NAMALWA (cell line): ENCODE measurements around the gene CELF2.
"Not testable (repeated sequence)": the region's sequence is repeated elsewhere in the genome, so short reads cannot be mapped to it uniquely, and the experiment has no call there.

ENCODE experiments used
- DNase-seq: peaks from one replicate; pipeline ENCODE4 v3.0.0-alpha.2; 2015; ENCODE audit warnings: low spot score

CELF2 gene

DNA sequence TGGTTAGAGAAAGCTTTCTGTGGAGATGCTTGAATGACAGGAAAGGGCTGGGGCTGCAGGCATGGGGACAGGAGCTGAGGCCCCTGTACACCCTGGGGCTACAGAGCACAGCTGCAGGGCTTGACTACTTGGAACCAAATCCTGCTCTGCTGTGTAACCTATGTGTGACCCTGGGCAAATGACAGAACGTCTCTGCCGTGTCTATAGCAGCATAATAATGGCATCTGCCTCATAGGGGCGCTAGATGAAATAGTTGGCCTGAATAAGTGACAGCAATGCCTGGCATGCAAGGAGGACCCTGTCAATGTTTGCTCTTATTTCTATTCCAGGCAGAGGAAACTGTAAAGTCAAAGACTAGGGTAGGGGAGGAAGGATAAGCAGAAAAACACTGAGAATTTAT is 339.8 kb downstream of the CELF2 start:
- DNase-seq = no peak

DNA sequence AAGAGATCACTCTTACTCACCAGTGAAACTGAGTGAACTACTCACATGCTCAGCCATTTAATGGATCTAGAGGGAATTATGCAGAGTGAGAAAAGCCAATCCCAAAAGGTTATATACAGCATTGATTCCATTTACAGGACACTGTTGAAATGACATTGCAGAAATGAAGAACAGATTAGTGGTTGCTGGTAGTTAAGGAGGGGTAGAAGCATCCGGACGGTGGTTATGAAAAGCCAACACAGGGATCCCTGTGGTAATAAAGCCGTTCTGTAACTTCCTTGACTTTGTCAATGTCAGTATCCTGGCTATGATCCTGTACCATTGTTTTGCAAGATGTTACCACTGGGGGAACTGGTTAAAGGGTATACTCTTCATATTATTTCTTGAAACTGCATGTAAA is 340.3 kb downstream of the CELF2 start:
- DNase-seq = no peak

DNA sequence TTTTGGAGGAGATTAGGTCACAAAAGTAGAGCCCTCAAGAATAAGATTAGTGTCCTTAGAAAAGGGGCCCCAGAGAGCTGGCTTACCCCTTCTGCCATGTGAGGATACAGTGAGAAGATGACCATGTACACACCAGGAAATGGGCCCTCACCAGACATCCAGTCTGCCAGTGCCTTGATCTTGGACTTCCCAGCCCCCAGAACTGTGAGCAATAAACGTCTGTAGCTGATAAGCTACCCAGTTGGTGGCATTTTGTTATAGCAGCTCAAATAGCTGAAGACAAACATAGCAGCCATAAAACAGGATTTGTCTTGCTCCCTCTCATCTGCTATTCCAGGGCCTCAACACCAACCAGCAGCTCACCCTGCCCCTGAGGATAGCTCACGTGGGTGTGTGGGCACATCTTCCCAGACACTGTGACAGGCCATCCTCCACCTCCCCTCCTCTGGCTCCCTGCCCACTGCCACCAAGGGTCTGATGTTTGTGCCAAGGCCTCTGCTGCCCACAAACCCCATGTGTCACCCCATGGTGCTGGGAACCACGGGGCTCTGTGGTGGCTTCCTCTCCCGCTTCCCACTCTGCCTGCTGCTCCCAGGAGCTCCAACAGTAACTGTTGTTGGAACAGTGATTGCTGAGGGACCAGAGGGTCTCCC is 341.4 kb downstream of the CELF2 start:
- DNase-seq = no peak

DNA sequence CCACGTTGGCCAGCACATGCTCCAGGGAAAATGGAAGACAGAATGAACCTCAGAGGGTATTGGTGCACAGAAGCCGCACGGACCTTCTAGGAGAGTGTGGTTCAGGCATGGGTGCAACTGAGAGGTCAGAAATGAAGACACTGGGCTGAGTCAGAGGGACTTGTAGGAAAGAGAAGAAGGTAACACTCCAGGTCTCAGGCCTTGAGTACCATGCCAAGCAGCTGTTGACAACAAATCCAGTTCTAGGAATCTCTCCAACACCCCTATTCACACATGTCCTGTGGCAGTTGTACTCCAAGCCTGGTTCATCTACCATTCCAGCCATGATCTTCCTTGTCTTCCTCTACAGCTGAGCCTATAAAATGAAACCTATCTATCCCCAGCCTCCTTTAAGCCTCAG is 342.2 kb downstream of the CELF2 start:
- no peak for DNase-seq

DNA sequence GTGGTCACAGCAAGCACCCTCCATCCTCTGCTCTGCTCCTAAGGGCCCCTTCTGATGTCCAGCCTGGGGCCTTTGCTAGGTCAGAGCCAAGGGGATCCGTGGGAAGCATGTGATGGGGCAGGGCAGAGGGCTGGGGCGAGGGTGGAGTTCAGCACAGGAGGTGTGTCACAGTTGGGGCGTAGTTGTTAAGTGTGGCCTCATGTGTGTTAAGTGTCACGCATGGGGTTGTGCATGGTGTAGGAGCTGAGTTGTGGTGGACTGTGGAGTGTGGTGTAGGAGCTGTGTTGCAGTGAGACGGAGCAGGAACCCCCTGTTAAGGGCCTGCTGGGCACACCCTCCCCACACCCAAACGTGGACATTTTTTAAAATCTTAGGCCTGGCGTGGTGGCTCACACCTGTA is 345.8 kb downstream of the CELF2 start:
- no peak for DNase-seq

DNA sequence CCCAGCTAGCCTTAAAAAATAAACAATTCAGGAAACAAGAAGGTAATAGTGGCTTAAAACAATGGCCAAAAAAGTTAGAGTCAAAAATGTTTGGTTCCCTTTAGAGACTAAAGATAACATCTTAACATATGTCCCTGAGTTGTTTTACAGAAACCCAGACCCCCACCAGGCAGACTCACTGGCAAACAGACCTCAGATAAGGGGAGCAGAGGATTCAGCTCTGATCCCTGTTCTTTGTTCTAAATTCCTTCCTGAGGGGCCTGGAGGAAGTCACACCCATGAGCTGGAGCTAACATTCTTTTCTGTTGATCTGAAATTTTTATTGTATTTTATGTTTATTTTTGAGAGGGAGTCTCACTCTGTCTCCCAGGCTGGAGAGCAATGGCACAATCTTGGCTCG is 346.6 kb downstream of the CELF2 start:
- DNase-seq = no peak

DNA sequence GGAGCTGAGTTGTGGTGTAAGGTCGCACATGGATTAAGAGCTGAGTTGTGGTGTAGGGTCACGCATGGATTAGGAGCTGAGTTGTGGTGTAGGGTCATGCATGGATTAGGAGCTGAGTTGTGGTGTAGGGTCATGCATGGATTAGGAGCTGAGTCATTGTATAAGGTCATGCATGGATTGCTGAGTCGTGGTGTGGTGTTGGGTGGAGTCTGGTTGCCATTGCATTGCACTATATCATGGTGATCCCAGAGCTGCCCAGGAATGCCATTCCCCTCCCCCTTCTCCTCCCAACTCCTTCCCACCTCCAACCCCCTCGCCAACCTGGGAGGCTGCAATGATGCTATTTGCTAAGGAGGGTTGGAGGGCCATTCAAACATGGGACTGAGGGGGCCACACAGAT is 349.2 kb downstream of the CELF2 start:
- DNase-seq = not testable (repeated sequence)

DNA sequence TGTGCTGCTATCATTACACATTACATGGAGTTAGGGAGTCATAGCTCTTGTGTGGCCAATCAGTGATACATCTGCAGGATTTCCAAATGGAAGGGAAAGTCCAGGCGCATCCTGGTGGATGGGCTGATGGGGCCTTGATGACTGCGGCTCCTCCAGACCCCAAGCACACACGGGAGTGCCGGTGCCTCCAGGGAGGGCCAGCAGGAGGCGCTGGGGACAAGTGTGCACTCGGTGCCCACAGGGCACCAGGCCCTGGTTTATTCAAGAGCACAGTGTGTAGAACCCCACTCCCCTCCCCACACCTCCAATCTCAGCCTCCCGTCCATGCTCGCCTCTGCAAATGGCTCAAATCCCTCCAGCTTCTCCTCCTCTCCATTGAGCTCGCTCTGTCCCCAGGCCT is 349.8 kb downstream of the CELF2 start:
- DNase-seq = no peak

DNA sequence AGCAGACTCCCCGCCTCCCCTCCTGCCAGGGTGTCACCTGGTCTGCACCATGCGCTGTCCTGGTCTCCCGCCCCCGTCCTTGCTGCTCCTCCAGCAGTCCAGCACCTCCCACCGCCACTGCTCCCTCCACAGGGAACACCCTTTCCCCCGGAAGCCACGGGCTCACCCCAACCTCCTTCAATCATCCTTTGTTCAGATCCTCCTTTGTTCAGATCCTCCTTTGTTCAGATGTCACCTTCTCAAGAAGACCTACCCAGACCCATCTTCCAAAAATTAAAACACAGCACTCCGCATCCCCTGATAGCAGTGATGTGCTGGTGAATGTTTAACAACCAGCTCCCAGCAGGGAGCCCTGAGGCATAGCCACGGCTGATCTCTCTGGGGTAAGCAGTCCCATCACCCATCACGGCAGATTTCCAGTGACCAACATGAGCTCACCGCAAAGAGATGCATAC is 356.1 kb downstream of the CELF2 start:
- no peak for DNase-seq

DNA sequence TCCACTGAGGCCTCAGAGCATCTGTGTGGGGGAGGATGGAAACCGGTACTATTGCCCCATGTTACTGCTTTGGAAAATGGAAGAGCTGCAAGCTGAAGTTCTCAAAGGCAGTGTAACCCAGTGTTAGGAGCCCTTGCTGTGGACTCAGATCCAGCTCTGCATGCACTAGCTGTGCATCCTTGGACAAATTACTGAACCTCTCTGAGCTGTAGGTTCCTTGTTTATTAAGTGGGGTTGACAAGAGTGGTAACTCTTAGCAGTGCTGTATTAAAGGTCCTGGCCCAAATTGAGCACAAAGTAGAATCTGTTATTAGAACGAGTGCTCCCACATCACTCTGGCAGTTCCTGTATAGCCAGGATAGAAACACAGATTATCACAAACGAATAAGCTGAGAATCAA is 359.6 kb downstream of the CELF2 start:
- DNase-seq = no peak

DNA sequence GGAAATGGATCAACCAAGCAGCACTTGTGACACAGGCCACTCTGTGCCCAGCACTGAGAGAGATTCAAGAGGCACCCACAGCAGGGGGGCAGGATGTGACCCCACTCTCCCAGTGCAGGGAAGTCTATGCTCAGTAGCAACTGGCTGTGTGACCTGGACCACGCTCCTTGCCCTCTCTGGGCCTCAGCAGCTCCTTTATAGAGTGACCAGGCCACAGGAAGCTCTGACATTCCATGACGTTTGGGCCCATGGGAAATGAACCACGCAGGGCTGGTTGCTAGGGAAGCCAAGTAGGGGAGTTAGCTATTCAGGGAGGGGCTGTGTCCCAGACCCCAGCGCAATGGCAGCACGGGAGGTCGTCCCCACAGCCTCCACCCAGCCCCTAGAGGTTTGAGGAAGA is 361.2 kb downstream of the CELF2 start:
- no peak for DNase-seq

DNA sequence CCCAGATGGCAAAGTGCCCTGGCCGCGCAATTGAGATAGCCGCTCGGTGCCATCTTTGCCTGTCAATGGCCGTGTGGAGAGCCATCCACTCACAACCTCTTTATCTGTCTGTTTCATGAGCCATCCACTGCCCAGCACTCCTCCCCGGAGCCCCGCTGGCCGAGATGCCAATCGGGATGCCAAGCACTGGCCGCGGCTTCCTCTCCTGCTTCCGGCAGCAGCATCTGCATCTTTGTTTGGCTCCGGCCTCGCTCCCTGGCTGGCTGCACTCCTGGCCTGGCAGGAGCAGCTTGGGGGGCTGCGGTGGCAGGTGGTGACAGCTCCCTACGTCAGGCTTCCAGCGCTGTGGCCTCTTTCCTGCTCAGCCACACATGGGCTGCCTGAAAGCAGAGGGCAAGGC is 362.1 kb downstream of the CELF2 start:
- DNase-seq = no peak

DNA sequence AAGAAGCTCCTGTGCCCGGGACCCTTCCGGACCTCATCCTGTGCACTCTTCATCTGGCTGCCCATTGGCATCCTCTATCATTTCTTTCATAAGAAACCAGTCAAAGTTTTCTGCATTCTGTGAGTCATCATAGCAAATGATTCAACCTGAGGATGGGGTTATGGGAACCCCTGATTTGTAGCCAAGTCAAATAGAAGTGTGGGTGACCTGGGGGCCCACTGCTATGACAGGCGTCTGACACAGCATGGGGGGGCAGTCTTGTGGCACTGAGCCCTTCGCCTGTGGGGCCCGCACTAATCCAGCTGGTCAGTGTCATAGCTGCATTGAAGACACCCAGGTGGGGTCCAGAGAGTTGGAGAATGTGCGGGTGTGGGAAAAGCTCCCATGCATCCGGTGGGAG is 363.4 kb downstream of the CELF2 start:
- no peak for DNase-seq

DNA sequence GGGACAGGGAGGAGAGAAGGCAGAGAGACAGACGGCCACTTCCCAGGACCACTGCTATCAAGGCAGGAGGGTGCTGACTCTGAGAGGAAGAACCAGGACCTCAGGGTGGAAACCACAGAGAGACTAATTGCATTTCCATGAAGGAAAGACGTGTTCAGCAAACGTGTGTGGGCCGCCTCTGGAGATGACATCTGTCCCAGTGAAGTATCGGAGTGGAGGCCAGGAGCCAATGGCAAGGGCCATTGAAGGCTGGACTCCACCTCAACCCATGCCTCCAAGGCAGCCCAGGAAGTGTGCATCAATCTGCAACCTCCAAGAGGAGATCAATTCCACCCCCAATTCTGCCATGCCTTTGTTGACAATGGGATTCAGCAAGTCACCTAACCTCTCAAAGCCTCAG is 363.8 kb downstream of the CELF2 start:
- DNase-seq = no peak

DNA sequence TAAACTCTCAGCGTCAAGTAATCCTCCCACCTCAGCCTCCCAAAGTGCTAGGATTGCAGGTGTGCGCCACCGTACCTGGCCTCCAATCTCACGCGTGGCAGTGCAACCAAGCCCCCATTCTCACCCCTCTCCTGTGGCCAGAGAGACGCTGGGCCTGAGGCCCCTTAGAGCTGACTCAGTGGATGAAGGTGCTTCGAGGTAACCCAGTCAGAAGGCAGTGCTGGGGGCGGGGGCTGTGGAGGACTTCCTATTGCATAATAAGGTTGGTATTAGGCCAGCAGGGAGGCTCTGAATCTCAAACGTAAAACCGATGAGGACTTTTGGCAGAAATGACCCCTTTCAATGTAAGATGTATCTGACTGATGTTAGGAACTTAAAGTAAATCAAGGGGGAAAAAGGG is 364.5 kb downstream of the CELF2 start:
- DNase-seq = no peak

DNA sequence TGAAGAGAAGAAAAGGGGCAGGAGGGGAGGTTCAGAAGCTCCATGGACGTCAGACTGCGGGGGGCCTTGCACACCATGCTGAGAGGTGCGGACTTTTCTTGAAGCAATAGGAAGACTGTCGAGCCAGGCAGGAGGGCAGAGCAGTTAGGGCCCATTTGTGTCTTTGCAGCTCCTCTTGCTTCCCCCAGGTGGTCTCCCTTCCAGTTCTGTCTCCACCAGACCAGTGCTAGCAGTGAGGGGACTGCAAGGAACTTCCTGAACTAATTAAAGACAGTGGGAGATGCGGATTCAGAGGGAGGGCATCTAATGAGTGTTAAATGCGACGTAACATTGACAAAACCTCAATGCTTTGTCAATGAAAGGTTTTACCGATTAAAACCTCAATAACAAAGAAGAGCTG is 368.4 kb downstream of the CELF2 start:
- no peak for DNase-seq
